ENCODE measurements around the gene RBFOX2. TPM values are rescaled to one million over a fixed set of nuclear protein-coding genes. Genes with fewer than 3 reads are reported as not detected.

RBFOX2 gene
- total RNA-seq, 2 donors from 2014 or later = 104 to 120 TPM

- no peak overlapping the region for H3K4me3 ChIP-seq (ENCODE audit: low read length)
- no peak overlapping the region for H3K27ac ChIP-seq (ENCODE audit: low read depth, low read length)
- H3K4me1 ChIP-seq (ENCODE audit: control insufficient read depth, insufficient read depth, low read length) = peaks cover 14% of the 10 kb centered on the region
- no peaks in the 10 kb centered on the region for H3K36me3 ChIP-seq (ENCODE audit: control insufficient read depth, insufficient read depth, low read length)
- no peak overlapping the region for H3K27ac Mint-ChIP-seq
- no peak for DNase-seq
- WGBS, 2 experiments (ENCODE audit: insufficient coverage in 1 of 2, insufficient read length in 1 of 2) = 74 to 76% methylated on average over 3 to 4 of the region's 6 CpGs
- H3K27me3 ChIP-seq (ENCODE audit: control insufficient read depth, insufficient read depth, low read length, poor library complexity, severe bottlenecking) = no peaks in the 10 kb centered on the region
- H3K4me3 Mint-ChIP-seq = no peak overlapping the region
- H3K27me3 Mint-ChIP-seq (ENCODE audit: insufficient read depth) = peaks cover 3% of the 10 kb centered on the region
- no peaks in the 10 kb centered on the region for H3K36me3 Mint-ChIP-seq (ENCODE audit: low read depth)
- H3K9ac ChIP-seq (ENCODE audit: extremely low read depth, low read length, poor library complexity, severe bottlenecking) = no peak overlapping the region
- peaks cover 23% of the 10 kb centered on the region for H3K4me1 Mint-ChIP-seq
- no peaks in the 10 kb centered on the region for H3K9me3 Mint-ChIP-seq
- no peaks in the 10 kb centered on the region for H3K9me3 ChIP-seq (ENCODE audit: control insufficient read depth, low read length)
- TF ChIP-seq, protein P1, sequence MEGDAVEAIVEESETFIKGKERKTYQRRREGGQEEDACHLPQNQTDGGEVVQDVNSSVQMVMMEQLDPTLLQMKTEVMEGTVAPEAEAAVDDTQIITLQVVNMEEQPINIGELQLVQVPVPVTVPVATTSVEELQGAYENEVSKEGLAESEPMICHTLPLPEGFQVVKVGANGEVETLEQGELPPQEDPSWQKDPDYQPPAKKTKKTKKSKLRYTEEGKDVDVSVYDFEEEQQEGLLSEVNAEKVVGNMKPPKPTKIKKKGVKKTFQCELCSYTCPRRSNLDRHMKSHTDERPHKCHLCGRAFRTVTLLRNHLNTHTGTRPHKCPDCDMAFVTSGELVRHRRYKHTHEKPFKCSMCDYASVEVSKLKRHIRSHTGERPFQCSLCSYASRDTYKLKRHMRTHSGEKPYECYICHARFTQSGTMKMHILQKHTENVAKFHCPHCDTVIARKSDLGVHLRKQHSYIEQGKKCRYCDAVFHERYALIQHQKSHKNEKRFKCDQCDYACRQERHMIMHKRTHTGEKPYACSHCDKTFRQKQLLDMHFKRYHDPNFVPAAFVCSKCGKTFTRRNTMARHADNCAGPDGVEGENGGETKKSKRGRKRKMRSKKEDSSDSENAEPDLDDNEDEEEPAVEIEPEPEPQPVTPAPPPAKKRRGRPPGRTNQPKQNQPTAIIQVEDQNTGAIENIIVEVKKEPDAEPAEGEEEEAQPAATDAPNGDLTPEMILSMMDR (conservative IDR thresholded peaks at IDR 0.05) = no peak
Observed at GRCh38 chr22:36036167-36036624, 7.6 kb upstream of the RBFOX2 start.

- no peaks in the 10 kb centered on the region for H3K27me3 ChIP-seq (ENCODE audit: control insufficient read depth, insufficient read depth, low read length, poor library complexity, severe bottlenecking)
- no peak overlapping the region for H3K27ac ChIP-seq (ENCODE audit: low read depth, low read length)
- no peak overlapping the region for H3K27ac Mint-ChIP-seq
- DNase-seq = no peak
- H3K9ac ChIP-seq (ENCODE audit: extremely low read depth, low read length, poor library complexity, severe bottlenecking) = no peak overlapping the region
- no peaks in the 10 kb centered on the region for H3K27me3 Mint-ChIP-seq (ENCODE audit: insufficient read depth)
- TF ChIP-seq, protein P1 (conservative IDR thresholded peaks at IDR 0.05) = no peak
- H3K4me3 ChIP-seq (ENCODE audit: low read length) = no peak overlapping the region
- H3K36me3 ChIP-seq (ENCODE audit: control insufficient read depth, insufficient read depth, low read length) = no peaks in the 10 kb centered on the region
- peaks cover 38% of the 10 kb centered on the region for H3K4me1 Mint-ChIP-seq
- WGBS, 2 experiments (ENCODE audit: insufficient coverage in 1 of 2, insufficient read length in 1 of 2) = 95 to 96% methylated on average over 5 to 6 of the region's 6 CpGs
- peaks cover 14% of the 10 kb centered on the region for H3K4me1 ChIP-seq (ENCODE audit: control insufficient read depth, insufficient read depth, low read length)
- no peaks in the 10 kb centered on the region for H3K9me3 Mint-ChIP-seq
- H3K36me3 Mint-ChIP-seq (ENCODE audit: low read depth) = no peaks in the 10 kb centered on the region
- no peak overlapping the region for H3K4me3 Mint-ChIP-seq
- H3K9me3 ChIP-seq (ENCODE audit: control insufficient read depth, low read length) = no peaks in the 10 kb centered on the region
Observed at GRCh38 chr22:36032611-36033010, 4.0 kb upstream of the RBFOX2 start.

GRCh38 chr22:36029406-36029755, 757 bp upstream of the RBFOX2 start:
- Mint-ChIP-seq H3K27me3 (ENCODE audit: insufficient read depth) (no peaks in the 10 kb centered on the region), H3K36me3 (ENCODE audit: low read depth) (peaks cover 13% of the 10 kb centered on the region), H3K4me1 (peaks cover 38% of the 10 kb centered on the region), H3K4me3 (peak overlapping the region; percentile 83), H3K9me3 (no peaks in the 10 kb centered on the region), H3K27ac (peak overlapping the region; percentile 77)
- TF ChIP-seq, protein P1 (conservative IDR thresholded peaks at IDR 0.05) = no peak
- Histone ChIP-seq H3K4me1 (ENCODE audit: control insufficient read depth, insufficient read depth, low read length) (no peaks in the 10 kb centered on the region), H3K27me3 (ENCODE audit: control insufficient read depth, insufficient read depth, low read length, poor library complexity, severe bottlenecking) (no peaks in the 10 kb centered on the region), H3K36me3 (ENCODE audit: control insufficient read depth, insufficient read depth, low read length) (peaks cover 10% of the 10 kb centered on the region), H3K9ac (ENCODE audit: extremely low read depth, low read length, poor library complexity, severe bottlenecking) (no peak overlapping the region), H3K4me3 (ENCODE audit: low read length) (peak overlapping the region; percentile 76), H3K9me3 (ENCODE audit: control insufficient read depth, low read length) (no peaks in the 10 kb centered on the region), H3K27ac (ENCODE audit: low read depth, low read length) (no peak overlapping the region)
- WGBS, 2 experiments (ENCODE audit: insufficient coverage in 1 of 2, insufficient read length in 1 of 2) = 72 to 82% methylated on average over 6 to 7 of the region's 7 CpGs
- DNase-seq = no peak
